Measurements from ENCODE around the gene PJVK. TPM values are rescaled to one million over a fixed set of nuclear protein-coding genes. Genes with fewer than 3 reads are reported as not detected.

The PJVK gene
- total and polyA plus RNA-seq, 2 experiments from 2014 or later, result 1.6 to 2.1 TPM

- TF ChIP-seq, protein P1, sequence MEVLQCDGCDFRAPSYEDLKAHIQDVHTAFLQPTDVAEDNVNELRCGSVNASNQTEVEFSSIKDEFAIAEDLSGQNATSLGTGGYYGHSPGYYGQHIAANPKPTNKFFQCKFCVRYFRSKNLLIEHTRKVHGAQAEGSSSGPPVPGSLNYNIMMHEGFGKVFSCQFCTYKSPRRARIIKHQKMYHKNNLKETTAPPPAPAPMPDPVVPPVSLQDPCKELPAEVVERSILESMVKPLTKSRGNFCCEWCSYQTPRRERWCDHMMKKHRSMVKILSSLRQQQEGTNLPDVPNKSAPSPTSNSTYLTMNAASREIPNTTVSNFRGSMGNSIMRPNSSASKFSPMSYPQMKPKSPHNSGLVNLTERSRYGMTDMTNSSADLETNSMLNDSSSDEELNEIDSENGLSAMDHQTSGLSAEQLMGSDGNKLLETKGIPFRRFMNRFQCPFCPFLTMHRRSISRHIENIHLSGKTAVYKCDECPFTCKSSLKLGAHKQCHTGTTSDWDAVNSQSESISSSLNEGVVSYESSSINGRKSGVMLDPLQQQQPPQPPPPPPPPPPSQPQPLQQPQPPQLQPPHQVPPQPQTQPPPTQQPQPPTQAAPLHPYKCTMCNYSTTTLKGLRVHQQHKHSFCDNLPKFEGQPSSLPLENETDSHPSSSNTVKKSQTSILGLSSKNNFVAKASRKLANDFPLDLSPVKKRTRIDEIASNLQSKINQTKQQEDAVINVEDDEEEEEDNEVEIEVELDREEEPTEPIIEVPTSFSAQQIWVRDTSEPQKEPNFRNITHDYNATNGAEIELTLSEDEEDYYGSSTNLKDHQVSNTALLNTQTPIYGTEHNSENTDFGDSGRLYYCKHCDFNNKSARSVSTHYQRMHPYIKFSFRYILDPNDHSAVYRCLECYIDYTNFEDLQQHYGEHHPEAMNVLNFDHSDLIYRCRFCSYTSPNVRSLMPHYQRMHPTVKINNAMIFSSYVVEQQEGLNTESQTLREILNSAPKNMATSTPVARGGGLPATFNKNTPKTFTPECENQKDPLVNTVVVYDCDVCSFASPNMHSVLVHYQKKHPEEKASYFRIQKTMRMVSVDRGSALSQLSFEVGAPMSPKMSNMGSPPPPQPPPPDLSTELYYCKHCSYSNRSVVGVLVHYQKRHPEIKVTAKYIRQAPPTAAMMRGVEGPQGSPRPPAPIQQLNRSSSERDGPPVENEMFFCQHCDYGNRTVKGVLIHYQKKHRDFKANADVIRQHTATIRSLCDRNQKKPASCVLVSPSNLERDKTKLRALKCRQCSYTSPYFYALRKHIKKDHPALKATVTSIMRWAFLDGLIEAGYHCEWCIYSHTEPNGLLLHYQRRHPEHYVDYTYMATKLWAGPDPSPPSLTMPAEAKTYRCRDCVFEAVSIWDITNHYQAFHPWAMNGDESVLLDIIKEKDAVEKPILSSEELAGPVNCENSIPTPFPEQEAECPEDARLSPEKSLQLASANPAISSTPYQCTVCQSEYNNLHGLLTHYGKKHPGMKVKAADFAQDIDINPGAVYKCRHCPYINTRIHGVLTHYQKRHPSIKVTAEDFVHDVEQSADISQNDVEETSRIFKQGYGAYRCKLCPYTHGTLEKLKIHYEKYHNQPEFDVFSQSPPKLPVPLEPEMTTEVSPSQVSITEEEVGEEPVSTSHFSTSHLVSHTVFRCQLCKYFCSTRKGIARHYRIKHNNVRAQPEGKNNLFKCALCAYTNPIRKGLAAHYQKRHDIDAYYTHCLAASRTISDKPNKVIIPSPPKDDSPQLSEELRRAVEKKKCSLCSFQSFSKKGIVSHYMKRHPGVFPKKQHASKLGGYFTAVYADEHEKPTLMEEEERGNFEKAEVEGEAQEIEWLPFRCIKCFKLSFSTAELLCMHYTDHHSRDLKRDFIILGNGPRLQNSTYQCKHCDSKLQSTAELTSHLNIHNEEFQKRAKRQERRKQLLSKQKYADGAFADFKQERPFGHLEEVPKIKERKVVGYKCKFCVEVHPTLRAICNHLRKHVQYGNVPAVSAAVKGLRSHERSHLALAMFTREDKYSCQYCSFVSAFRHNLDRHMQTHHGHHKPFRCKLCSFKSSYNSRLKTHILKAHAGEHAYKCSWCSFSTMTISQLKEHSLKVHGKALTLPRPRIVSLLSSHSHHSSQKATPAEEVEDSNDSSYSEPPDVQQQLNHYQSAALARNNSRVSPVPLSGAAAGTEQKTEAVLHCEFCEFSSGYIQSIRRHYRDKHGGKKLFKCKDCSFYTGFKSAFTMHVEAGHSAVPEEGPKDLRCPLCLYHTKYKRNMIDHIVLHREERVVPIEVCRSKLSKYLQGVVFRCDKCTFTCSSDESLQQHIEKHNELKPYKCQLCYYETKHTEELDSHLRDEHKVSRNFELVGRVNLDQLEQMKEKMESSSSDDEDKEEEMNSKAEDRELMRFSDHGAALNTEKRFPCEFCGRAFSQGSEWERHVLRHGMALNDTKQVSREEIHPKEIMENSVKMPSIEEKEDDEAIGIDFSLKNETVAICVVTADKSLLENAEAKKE (CRISPR knock-in tag; IDR thresholded peaks at IDR 0.05), result no peak
Measured at GRCh38 chr2:178401994-178402437, 49.2 kb upstream of the PJVK start (continued).

GRCh38 chr2:178403671-178404306 lies 47.4 kb upstream of the PJVK start:
- Mint-ChIP-seq H3K27me3 (ENCODE audit: insufficient read depth, low read depth, poor library complexity) (peaks cover 3% of the 10 kb centered on the region), H3K36me3 (ENCODE audit: low read depth) (no peaks in the 10 kb centered on the region), H3K27ac (no peak overlapping the region), H3K9me3 (no peaks in the 10 kb centered on the region), H3K4me3 (no peak overlapping the region), H3K4me1 (peaks cover 4% of the 10 kb centered on the region)
- no peak overlapping the region for H3K27ac ChIP-seq (ENCODE audit: low read depth)
- no peaks in the 10 kb centered on the region for H4K20me1 ChIP-seq (replicated peaks; ENCODE audit: insufficient read depth)
- ATAC-seq (no peak), DNase-seq (ENCODE audit: low spot score) (no peak)
- H3F3A ChIP-seq (replicated peaks; ENCODE audit: low read depth), result no peaks in the 10 kb centered on the region
- no peak overlapping the region for H3K4me3 ChIP-seq
- H3K9me2 ChIP-seq (ENCODE audit: insufficient read depth), result no peaks in the 10 kb centered on the region
- no peak overlapping the region for H3K4me2 ChIP-seq
- H3K36me3 ChIP-seq (ENCODE audit: insufficient read depth), result no peaks in the 10 kb centered on the region
- no peaks in the 10 kb centered on the region for H3K27me3 ChIP-seq (ENCODE audit: insufficient read depth)
- H3K4me1 ChIP-seq (ENCODE audit: insufficient read depth), result no peaks in the 10 kb centered on the region
- H2AFZ ChIP-seq, result peak overlapping the region; percentile 30; the same call in 1 of the 2 replicates
- H3K79me2 ChIP-seq (replicated peaks; ENCODE audit: insufficient read depth), result no peaks in the 10 kb centered on the region
- TF ChIP-seq EZH2 (IDR thresholded peaks at IDR 0.05; ENCODE audit: low read depth, unreplicated experiment) (no peak), REST (IDR thresholded peaks at IDR 0.05; ENCODE audit: unreplicated experiment) (no peak), CREB1 (CRISPR knock-in tag; IDR thresholded peaks at IDR 0.05; ENCODE audit: low read depth) (no peak)
- TF ChIP-seq, protein P1 (CRISPR knock-in tag; IDR thresholded peaks at IDR 0.05), result no peak

All from GM23338 (cell line).